ENCODE data around the gene FHIT. TPM values are rescaled to one million over a fixed set of nuclear protein-coding genes. Genes with fewer than 3 reads are reported as not detected.
A peak's percentile ranks its signal among the peaks of the same experiment; 100 is the strongest.

FHIT gene
- total and polyA plus RNA-seq, 11 donors = 4.2 to 26.8 (median 16.5) TPM

DNA sequence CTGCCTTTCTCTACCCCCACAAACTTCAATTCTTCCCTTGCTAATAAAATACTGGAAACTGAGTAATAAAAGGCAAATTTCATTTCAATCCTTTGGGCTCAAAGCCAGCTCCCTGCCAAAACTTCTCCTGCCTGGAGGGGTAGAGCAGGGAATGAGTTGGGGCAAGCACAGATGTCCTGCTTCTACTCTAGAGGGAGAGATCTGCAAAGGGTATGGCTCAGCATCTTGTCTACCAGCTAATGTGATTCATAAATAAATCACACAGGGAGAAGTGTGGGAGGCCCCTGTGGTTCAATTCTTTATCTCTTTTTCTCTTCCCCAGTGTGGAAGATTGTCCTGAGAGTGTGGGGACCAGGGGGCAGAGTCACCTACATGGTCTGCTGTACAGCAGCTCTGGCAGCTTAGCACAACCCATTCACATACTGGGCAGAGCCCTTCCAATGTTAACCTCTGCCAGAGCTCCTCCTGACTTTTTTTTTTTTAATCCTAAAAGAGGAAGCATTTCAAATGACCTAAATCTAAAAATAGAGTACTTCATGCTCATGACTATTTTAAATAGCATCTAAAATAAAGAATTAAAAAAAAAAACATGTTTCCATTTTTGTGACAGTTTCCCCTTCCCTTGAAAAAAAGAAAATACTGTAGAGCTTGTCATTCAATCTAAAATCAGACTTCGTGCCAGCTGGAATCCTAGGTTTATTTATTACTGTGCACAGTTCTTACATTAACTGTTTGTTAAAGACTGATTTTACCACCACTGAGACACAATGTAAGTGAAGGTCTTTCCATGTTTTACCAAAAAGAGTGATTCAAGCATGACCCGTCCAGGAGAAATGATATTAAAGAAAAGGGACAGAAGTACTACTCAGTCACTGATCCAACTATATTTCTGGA lies 1117.7 kb downstream of the FHIT start:
- intact Hi-C loops (cut with DNase I) = loop anchor here in 1 of 10 donors (10.0 kb wide), 1 partner anchor 799 kb away; no protein-coding TSS in a partner anchor
- Histone ChIP-seq H3K9me3 (no peaks in the 10 kb centered on the region), H3K36me3 (no peaks in the 10 kb centered on the region), H3K27me3 (no peaks in the 10 kb centered on the region), H3K4me3 (no peak overlapping the region), H3K27ac (peak overlapping the region in 4 of 12 donors; percentile 7 to 44 (median 24)), H3K4me1 (peaks cover 0 to 18% (median 10%) of the 10 kb centered on the region in 12 donors)
- TF ChIP-seq, protein P1, sequence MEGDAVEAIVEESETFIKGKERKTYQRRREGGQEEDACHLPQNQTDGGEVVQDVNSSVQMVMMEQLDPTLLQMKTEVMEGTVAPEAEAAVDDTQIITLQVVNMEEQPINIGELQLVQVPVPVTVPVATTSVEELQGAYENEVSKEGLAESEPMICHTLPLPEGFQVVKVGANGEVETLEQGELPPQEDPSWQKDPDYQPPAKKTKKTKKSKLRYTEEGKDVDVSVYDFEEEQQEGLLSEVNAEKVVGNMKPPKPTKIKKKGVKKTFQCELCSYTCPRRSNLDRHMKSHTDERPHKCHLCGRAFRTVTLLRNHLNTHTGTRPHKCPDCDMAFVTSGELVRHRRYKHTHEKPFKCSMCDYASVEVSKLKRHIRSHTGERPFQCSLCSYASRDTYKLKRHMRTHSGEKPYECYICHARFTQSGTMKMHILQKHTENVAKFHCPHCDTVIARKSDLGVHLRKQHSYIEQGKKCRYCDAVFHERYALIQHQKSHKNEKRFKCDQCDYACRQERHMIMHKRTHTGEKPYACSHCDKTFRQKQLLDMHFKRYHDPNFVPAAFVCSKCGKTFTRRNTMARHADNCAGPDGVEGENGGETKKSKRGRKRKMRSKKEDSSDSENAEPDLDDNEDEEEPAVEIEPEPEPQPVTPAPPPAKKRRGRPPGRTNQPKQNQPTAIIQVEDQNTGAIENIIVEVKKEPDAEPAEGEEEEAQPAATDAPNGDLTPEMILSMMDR (IDR thresholded peaks at IDR 0.05) = no peak
- no peak for TF ChIP-seq POLR2A (IDR thresholded peaks at IDR 0.05)
- ATAC-seq (peak; percentile 72 to 91 (median 88)), DNase-seq (peak in 2 of 5 donors; percentile 13 to 24)
- WGBS, 4 donors = 30 to 36% (median 34%) methylated on average over 2 of the region's 2 CpGs

DNA sequence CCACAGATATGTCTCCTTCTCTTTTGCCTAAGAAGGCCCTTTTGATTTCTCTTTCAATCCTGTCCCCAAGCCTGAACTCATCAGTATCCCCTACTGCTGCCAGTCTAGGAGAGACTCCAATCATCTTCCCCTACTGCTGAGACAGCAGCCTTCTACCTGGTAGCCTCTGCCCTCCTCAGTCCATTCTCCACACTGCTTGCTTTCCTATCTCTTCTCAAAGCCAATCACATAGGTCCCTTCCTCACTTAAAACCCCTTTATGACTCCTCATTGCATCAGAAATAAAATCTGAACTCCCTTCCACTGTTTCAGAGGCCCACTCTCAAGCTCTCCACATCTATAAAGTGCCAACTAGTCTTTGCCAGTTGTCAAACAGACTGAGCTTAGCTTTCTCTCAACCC lies 1119.6 kb downstream of the FHIT start:
- intact Hi-C loops (cut with DNase I) = loop anchor here in 1 of 10 donors (10.0 kb wide), 1 partner anchor 797 kb away; no protein-coding TSS in a partner anchor
- no peak overlapping the region for H3K27ac ChIP-seq
- no peaks in the 10 kb centered on the region for H3K9me3 ChIP-seq
- H3K36me3 ChIP-seq = no peaks in the 10 kb centered on the region
- no peak overlapping the region for H3K4me3 ChIP-seq
- TF ChIP-seq POLR2A (IDR thresholded peaks at IDR 0.05) = no peak
- peaks cover 0 to 18% (median 10%) of the 10 kb centered on the region in 12 donors for H3K4me1 ChIP-seq
- no peak for ATAC-seq
- H3K27me3 ChIP-seq = no peaks in the 10 kb centered on the region
- DNase-seq = no peak

DNA sequence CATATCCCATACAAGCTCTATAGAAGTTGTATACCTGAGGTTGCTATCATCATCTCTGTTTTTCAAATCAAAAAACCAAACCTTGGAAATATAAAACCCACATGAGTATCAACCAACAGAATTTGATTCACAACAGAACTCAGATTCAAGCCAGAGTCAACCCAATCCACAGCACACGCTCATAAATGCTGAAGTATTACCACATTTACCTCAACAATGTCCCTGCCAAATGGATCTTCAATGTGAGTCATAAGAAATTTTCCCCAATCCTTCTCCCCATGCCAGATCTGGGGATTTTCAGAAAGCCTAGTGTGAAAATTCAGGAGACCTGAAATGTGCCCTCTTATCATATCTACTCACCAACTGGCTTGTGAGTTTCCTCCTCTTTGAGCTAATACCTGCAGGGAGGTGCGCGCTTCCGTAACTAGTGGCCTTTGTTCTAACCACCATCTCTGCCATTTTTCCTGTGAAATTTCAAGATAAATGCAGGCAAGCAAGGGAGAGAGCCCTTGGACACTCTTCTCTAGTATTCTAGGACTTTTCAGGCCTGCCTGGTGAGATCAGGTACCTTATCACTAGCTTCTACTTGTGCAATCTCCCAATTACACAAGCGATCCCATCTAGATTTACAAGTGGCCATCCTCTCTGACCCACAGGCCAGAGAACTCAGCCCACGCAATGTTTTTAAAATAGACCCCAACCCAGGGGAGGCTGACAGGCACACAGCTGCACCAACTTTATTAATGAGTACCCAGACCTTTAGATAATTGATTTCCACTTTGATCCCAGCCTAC lies 1124.5 kb downstream of the FHIT start:
- Histone ChIP-seq H3K36me3 (no peaks in the 10 kb centered on the region), H3K4me3 (no peak overlapping the region), H3K27ac (no peak overlapping the region), H3K9me3 (no peaks in the 10 kb centered on the region), H3K4me1 (no peaks in the 10 kb centered on the region), H3K27me3 (no peaks in the 10 kb centered on the region)
- no peak for DNase-seq
- TF ChIP-seq, protein P1 (IDR thresholded peaks at IDR 0.05) = no peak
- TF ChIP-seq POLR2A (IDR thresholded peaks at IDR 0.05) = no peak
- no peak for ATAC-seq
- intact Hi-C loops (cut with DNase I) = no loop called here
- WGBS, 4 donors = 82 to 94% (median 90%) methylated on average over 6 of the region's 6 CpGs

DNA sequence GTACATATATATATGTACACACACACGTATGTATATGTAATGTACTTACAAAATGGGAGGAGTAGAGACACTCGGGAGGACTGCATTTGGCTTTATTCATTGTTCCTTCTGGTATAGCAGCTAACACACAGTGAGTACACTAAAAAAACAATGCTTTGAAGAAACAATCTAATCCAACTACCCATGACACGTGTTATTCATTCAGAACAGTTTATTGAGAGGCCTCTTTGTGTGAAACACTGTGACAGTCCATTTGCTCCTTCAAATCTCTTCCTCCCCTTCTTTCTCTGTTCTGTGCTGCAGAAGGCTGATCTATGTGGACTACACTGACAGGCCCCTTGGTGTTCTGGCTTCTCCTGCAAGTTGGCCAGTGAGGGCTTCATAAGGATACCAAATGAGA lies 1125.6 kb downstream of the FHIT start:
- DNase-seq = no peak
- intact Hi-C loops (cut with DNase I) = no loop called here
- Histone ChIP-seq H3K36me3 (no peaks in the 10 kb centered on the region), H3K27me3 (no peaks in the 10 kb centered on the region), H3K4me3 (no peak overlapping the region), H3K9me3 (no peaks in the 10 kb centered on the region), H3K4me1 (no peaks in the 10 kb centered on the region), H3K27ac (no peak overlapping the region)
- 85 to 95% (median 89%) methylated on average over 3 of the region's 3 CpGs for WGBS, 4 donors
- TF ChIP-seq, protein P1 (IDR thresholded peaks at IDR 0.05) = no peak
- no peak for TF ChIP-seq POLR2A (IDR thresholded peaks at IDR 0.05)
- ATAC-seq = no peak
